CD8-positive, alpha-beta memory T cell (primary cell): Measurements from ENCODE around the gene OLFM4. TPM values are rescaled to one million over a fixed set of nuclear protein-coding genes. Genes with fewer than 3 reads are reported as not detected.

Source experiments
- CTCF ChIA-PET: fragments of 350-600 bp; sonication (Branson Sonifier 250); formaldehyde crosslinking; loops from one replicate; lab custom pipeline; 2021; ENCODE audit warnings: antibody characterized with exemption; lab: Charles Lee
- POLR2A ChIA-PET: fragments of 350-600 bp; sonication (Branson Sonifier 250); formaldehyde crosslinking; loops from one replicate; lab custom pipeline; 2021; ENCODE audit warnings: antibody characterized with exemption; lab: Charles Lee
- DNase-seq, 5 donors: peaks; one replicate each; pipeline versions ENCODE4 v3.0.0 to v3.0.0-alpha.2; 2020 to 2022; ENCODE audit warnings: mixed read lengths in 1 of 5
- H3K27ac ChIP-seq: one replicate; pipeline ENCODE4 v1.7.0; 2013; ENCODE audit warnings: low read depth, mild to moderate bottlenecking, low read length, moderate library complexity
- H3K27me3 ChIP-seq: 2 replicates; pipeline ENCODE4 v1.7.0; 2013; ENCODE audit warnings: low read length, mild to moderate bottlenecking; ENCODE audit not compliant: insufficient read depth, poor library complexity, severe bottlenecking
- H3K36me3 ChIP-seq: 2 replicates; pipeline ENCODE4 v1.7.0; 2013; ENCODE audit warnings: mild to moderate bottlenecking, low read length, moderate library complexity; ENCODE audit not compliant: insufficient read depth
- H3K4me1 ChIP-seq: 2 replicates; pipeline ENCODE4 v1.7.0; 2013; ENCODE audit warnings: mild to moderate bottlenecking, low read length, moderate library complexity; ENCODE audit not compliant: insufficient read depth
- H3K4me3 ChIP-seq: 2 replicates; pipeline ENCODE4 v1.7.0; 2013; ENCODE audit warnings: mild to moderate bottlenecking, low read length
- H3K9me3 ChIP-seq: 2 replicates; pipeline ENCODE4 v1.7.0; 2013; ENCODE audit warnings: mild to moderate bottlenecking, low read length
- H3K27ac Mint-ChIP-seq, 8 donors: one replicate each; pipeline ENCODE4 v1.8.0; 2020 to 2021; ENCODE audit warnings: mixed read lengths in 8 of 8, mild to moderate bottlenecking in 6 of 8, inconsistent platforms in 3 of 8, moderate library complexity in 3 of 8
- H3K27me3 Mint-ChIP-seq, 2 donors: one replicate each; pipeline ENCODE4 v1.8.0; 2020 to 2021; ENCODE audit warnings: mixed read lengths in 2 of 2, mild to moderate bottlenecking in 1 of 2, moderate library complexity in 1 of 2
- H3K36me3 Mint-ChIP-seq, 3 donors: one replicate each; pipeline ENCODE4 v1.8.0; 2020 to 2021; ENCODE audit warnings: mixed read lengths in 3 of 3, inconsistent platforms in 1 of 3, mild to moderate bottlenecking in 1 of 3
- H3K4me1 Mint-ChIP-seq, 3 donors: one replicate each; pipeline ENCODE4 v1.8.0; 2020 to 2021; ENCODE audit warnings: mixed read lengths in 3 of 3, inconsistent platforms in 1 of 3, mild to moderate bottlenecking in 1 of 3
- H3K4me3 Mint-ChIP-seq, 7 donors: one replicate each; pipeline ENCODE4 v1.8.0; 2020 to 2021; ENCODE audit warnings: mixed read lengths in 7 of 7, mild to moderate bottlenecking in 6 of 7, moderate library complexity in 4 of 7, inconsistent platforms in 2 of 7
- H3K9me3 Mint-ChIP-seq, 5 donors: one replicate each; pipeline ENCODE4 v1.8.0; 2020 to 2022; ENCODE audit warnings: mixed read lengths in 5 of 5, mild to moderate bottlenecking in 3 of 5, moderate library complexity in 2 of 5, inconsistent platforms in 1 of 5
- polyA plus RNA-seq: library from polyadenylated mRNA; unstranded; fragments of 300-500 nt; fragmentation: Illumina TruSeq; gene quantifications from one replicate; pipeline ENCODE4 v1.2.3, GENCODE V29; 2021
- total RNA-seq, 2 experiments: library from RNA; stranded (reverse); gene quantifications; one replicate each; pipeline ENCODE4 v1.2.3, GENCODE V29; 2021

Gene OLFM4
- total and polyA plus RNA-seq, 3 experiments from 2014 or later, result not detected

DNA sequence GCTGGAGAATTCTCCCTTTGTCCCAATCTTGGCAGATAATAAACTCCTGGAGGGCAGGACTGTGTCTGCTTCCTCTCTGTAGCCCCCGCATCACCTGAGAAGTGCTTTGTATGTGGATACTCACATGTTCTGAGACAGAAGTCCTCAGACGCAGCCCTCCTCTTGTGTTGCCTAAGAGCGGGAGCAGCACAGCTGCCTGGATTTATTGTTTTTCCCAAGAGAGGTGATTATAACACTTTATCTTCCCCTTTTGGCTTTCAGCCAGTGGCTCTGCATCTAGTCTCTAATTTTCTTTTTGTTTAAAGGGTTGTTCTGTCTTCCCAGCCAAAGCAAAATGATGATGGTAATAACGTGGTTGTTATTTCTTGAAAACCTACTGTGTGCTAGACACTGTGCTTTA, 36.1 kb downstream of the OLFM4 start:
- peaks cover 0 to 5% of the 10 kb centered on the region in 2 donors for H3K27me3 Mint-ChIP-seq
- no peaks in the 10 kb centered on the region for H3K4me1 ChIP-seq
- no peaks in the 10 kb centered on the region for H3K27me3 ChIP-seq
- no peaks in the 10 kb centered on the region for H3K9me3 Mint-ChIP-seq
- no peak overlapping the region for H3K27ac Mint-ChIP-seq
- POLR2A ChIA-PET, result no interaction called here
- H3K36me3 ChIP-seq, result no peaks in the 10 kb centered on the region
- H3K4me3 Mint-ChIP-seq, result no peak overlapping the region
- H3K4me3 ChIP-seq, result no peak overlapping the region
- no peak for DNase-seq
- H3K4me1 Mint-ChIP-seq, result no peaks in the 10 kb centered on the region
- CTCF ChIA-PET, result no interaction called here
- H3K9me3 ChIP-seq, result no peaks in the 10 kb centered on the region
- H3K36me3 Mint-ChIP-seq, result no peaks in the 10 kb centered on the region
- H3K27ac ChIP-seq, result no peak overlapping the region

DNA sequence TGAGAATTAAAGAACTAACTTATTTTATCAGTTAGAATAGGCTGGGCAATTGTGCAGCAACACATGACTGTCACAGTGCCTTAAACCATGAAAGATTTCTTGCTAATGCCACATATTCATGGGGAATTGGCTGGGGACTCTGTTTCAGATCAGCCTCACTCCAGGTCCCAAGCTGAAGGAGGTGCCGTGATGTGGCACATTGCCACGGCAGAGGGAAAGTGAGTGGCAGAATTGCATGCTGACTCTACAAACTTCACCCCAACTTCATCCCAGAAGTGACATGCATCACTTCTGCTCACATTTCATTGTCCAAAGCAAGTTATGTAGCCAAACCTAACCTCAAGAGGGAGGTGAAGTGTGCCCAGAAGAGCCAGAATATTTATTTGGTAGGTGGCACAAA, 37.8 kb downstream of the OLFM4 start:
- POLR2A ChIA-PET, result no interaction called here
- no peak for DNase-seq
- H3K9me3 ChIP-seq, result no peaks in the 10 kb centered on the region
- H3K27me3 ChIP-seq, result no peaks in the 10 kb centered on the region
- CTCF ChIA-PET, result no interaction called here
- H3K4me1 Mint-ChIP-seq, result no peaks in the 10 kb centered on the region
- H3K36me3 Mint-ChIP-seq, result no peaks in the 10 kb centered on the region
- no peaks in the 10 kb centered on the region for H3K4me1 ChIP-seq
- peaks cover 0 to 2% (median 0%) of the 10 kb centered on the region in 5 donors for H3K9me3 Mint-ChIP-seq
- H3K36me3 ChIP-seq, result no peaks in the 10 kb centered on the region
- H3K27me3 Mint-ChIP-seq, result peaks cover 0 to 3% of the 10 kb centered on the region in 2 donors
- no peak overlapping the region for H3K27ac ChIP-seq
- no peak overlapping the region for H3K4me3 Mint-ChIP-seq
- H3K27ac Mint-ChIP-seq, result no peak overlapping the region
- H3K4me3 ChIP-seq, result no peak overlapping the region

DNA sequence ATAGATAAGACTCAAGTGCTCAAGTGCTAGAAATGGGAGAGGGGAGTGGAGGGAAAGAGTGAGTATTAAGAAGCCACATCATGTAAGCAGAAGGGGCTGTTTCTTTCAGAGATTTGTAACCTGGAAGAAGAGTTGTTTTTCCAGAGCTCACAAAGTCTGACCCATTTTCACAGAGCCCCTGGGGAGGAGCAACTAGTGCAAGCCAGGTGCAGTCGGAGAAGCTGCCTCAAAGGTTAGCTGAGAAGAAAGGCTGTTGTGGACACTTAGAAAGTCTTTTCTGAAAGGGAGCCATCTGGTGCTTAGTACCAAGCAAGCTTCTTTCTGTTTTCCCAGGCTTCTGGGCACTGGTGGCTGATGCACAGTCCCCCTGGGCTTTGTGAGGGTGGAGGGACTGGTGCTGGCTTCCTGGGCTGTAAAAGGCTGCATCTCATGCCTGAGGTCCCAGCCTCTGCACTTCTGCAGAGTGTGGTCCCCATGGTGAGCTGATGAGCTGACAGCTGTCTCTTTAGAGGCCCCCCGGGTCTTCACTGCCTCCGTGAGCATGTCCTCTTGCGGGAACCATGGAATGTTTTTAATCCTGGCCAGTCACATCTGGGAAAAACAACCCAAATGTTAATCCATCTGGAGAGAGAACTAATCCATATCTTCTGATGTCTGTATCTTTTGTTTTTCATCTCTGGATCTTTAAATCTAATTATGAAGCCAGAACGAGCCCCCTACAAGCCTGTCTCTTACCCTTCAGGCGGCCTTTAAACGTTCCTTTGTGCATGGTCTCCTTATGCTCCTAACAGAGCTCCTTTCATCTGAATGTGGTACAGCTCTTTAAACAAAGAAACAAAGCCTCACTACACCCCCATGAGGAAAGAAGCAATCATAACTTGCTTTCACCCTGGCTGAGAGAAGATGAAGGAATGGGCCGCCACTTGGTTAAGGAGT, 40.2 kb downstream of the OLFM4 start:
- no peaks in the 10 kb centered on the region for H3K4me1 ChIP-seq
- H3K27me3 Mint-ChIP-seq, result peaks cover 0 to 3% of the 10 kb centered on the region in 2 donors
- CTCF ChIA-PET, result no interaction called here
- no peaks in the 10 kb centered on the region for H3K36me3 Mint-ChIP-seq
- no peak overlapping the region for H3K4me3 Mint-ChIP-seq
- POLR2A ChIA-PET, result no interaction called here
- H3K4me1 Mint-ChIP-seq, result no peaks in the 10 kb centered on the region
- DNase-seq, result no peak
- no peaks in the 10 kb centered on the region for H3K36me3 ChIP-seq
- H3K27ac Mint-ChIP-seq, result no peak overlapping the region
- no peak overlapping the region for H3K27ac ChIP-seq
- peaks cover 0 to 2% (median 0%) of the 10 kb centered on the region in 5 donors for H3K9me3 Mint-ChIP-seq
- no peak overlapping the region for H3K4me3 ChIP-seq
- no peaks in the 10 kb centered on the region for H3K27me3 ChIP-seq
- no peaks in the 10 kb centered on the region for H3K9me3 ChIP-seq

DNA sequence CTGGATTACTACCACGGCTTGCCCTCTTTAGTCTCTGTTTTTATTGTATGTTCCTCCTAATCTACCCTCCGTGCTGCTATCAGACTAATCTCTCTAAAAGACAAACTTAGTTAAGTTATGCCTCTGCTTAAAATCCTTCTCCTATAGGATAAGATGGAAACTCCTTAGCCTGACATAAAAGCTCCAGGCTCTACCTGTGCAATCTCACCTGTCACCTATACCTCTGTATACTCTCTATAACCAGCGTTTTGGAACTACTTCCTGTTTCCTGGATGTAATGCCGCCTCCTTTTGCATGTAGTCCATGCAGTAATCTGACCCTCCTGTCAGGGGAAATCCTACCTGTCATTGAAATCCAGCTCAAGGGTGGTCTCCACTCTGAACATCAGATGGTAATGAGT, 41.2 kb downstream of the OLFM4 start:
- Histone ChIP-seq H3K36me3 (no peaks in the 10 kb centered on the region), H3K9me3 (no peaks in the 10 kb centered on the region), H3K27ac (no peak overlapping the region), H3K4me3 (no peak overlapping the region), H3K27me3 (no peaks in the 10 kb centered on the region), H3K4me1 (no peaks in the 10 kb centered on the region)
- peaks cover 0 to 2% (median 0%) of the 10 kb centered on the region in 5 donors for H3K9me3 Mint-ChIP-seq
- POLR2A ChIA-PET, result no interaction called here
- H3K27ac Mint-ChIP-seq, result no peak overlapping the region
- H3K27me3 Mint-ChIP-seq, result peaks cover 0 to 5% of the 10 kb centered on the region in 2 donors
- CTCF ChIA-PET, result no interaction called here
- no peak for DNase-seq
- no peak overlapping the region for H3K4me3 Mint-ChIP-seq
- H3K36me3 Mint-ChIP-seq, result no peaks in the 10 kb centered on the region
- H3K4me1 Mint-ChIP-seq, result no peaks in the 10 kb centered on the region

DNA sequence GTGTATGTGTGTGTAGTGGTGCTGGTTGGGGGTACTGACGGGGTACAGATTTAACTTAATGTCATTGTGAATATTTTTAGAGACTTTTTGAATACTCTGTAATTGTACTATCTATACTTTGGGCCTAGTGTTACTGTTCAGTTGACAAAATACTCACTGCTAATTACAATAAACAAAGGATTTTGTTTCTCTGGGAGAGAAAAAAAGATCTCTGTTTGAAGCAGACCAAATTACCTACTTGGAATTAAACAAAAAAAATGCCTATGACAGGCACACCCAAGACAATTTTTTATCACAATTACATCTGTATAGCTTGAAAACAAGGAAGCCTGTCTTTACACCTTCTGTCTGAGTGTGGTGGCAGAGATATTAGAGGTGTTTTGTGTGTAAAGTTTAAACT, 45.1 kb downstream of the OLFM4 start:
- ChIA-PET CTCF (no interaction called here), POLR2A (no interaction called here)
- H3K9me3 Mint-ChIP-seq, result peaks cover 0 to 6% (median 0%) of the 10 kb centered on the region in 5 donors
- no peak overlapping the region for H3K27ac Mint-ChIP-seq
- H3K4me1 ChIP-seq, result no peaks in the 10 kb centered on the region
- H3K27me3 ChIP-seq, result no peaks in the 10 kb centered on the region
- H3K36me3 ChIP-seq, result no peaks in the 10 kb centered on the region
- H3K4me3 Mint-ChIP-seq, result no peak overlapping the region
- no peaks in the 10 kb centered on the region for H3K9me3 ChIP-seq
- no peaks in the 10 kb centered on the region for H3K4me1 Mint-ChIP-seq
- peaks cover 0 to 5% of the 10 kb centered on the region in 2 donors for H3K27me3 Mint-ChIP-seq
- no peak overlapping the region for H3K27ac ChIP-seq
- DNase-seq, result no peak
- no peak overlapping the region for H3K4me3 ChIP-seq
- H3K36me3 Mint-ChIP-seq, result no peaks in the 10 kb centered on the region

DNA sequence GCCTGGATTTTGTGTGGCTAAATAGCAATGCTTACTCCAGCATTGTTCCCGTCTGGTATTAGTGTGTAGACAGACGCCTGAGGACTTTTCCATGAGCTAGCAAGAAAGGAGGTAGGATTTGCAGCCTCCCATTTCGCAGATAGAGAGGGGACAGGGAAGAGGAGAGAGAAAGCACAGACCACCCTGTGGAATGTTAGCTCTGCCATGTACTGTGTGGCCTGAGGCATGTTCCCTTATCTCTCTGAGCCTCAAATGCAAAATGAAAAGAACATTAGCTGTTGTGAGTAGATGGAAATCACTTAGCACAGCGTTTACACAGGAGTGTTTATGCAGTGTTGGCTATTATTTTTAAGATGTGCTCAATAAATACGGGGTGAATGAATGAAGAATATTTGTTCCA, 45.5 kb downstream of the OLFM4 start:
- Mint-ChIP-seq H3K4me3 (no peak overlapping the region), H3K27ac (no peak overlapping the region), H3K36me3 (no peaks in the 10 kb centered on the region), H3K4me1 (no peaks in the 10 kb centered on the region), H3K27me3 (peaks cover 0 to 5% of the 10 kb centered on the region in 2 donors), H3K9me3 (peaks cover 0 to 6% (median 0%) of the 10 kb centered on the region in 5 donors)
- Histone ChIP-seq H3K4me1 (no peaks in the 10 kb centered on the region), H3K9me3 (no peaks in the 10 kb centered on the region), H3K4me3 (no peak overlapping the region), H3K36me3 (no peaks in the 10 kb centered on the region), H3K27me3 (no peaks in the 10 kb centered on the region), H3K27ac (no peak overlapping the region)
- DNase-seq, result no peak
- ChIA-PET CTCF (no interaction called here), POLR2A (no interaction called here)

DNA sequence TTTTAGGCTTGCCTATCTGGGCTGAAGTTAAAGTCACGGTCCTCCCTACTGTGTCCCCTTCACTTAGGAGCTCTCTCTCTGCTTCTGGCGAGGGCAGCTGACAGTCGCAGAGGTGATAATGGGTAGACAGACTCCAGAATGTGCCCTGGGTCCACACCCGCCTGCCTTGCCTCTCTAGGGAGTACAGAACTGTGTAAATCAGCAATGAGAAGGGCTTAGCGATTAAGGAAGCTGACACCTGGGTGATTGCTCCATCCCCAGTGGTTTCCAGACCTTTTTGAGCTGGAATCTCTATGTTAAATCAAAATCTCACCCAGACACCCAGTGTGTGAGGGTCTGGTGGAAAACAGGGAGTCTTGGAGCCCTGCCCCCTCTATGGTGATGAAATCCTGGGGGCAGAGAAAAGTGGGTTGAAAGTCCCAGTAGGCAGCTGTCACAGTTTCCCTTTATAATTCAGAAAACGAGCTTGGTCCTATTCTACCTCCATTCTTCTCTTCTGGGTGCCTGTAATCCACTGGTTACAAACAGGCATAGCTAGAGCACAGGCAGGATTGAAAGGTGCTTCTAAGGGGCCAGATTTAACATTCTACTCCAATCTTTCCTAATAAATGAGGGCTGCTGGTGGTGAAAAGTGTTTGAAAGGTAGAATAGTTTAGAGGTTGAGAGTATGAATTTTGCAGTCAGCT, 46.9 kb downstream of the OLFM4 start:
- H3K4me1 Mint-ChIP-seq, result no peaks in the 10 kb centered on the region
- POLR2A ChIA-PET, result no interaction called here
- Histone ChIP-seq H3K27ac (no peak overlapping the region), H3K9me3 (no peaks in the 10 kb centered on the region), H3K27me3 (no peaks in the 10 kb centered on the region), H3K36me3 (no peaks in the 10 kb centered on the region), H3K4me1 (no peaks in the 10 kb centered on the region), H3K4me3 (no peak overlapping the region)
- no peak overlapping the region for H3K4me3 Mint-ChIP-seq
- DNase-seq, result no peak
- no peak overlapping the region for H3K27ac Mint-ChIP-seq
- CTCF ChIA-PET, result no interaction called here
- peaks cover 0 to 6% (median 0%) of the 10 kb centered on the region in 5 donors for H3K9me3 Mint-ChIP-seq
- H3K36me3 Mint-ChIP-seq, result no peaks in the 10 kb centered on the region
- H3K27me3 Mint-ChIP-seq, result peaks cover 0 to 2% of the 10 kb centered on the region in 2 donors

DNA sequence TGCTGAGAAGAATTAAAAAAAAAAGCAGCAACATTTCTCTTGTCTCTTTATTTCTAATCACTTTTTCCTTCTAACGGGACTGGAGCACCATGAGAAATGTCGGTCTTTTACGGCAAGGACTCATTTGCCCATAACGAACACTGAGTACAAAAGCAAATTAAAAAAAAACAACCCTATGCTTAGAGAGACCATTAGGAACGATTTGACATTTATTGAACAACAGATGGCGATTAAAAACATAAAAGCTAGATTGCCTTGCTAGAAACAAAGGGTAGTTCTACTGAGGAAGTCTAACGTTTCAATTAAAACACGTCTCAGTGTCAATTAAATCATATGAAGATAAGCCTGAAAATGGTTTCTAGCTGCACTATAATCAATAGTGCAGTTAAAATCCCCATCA, 51.1 kb downstream of the OLFM4 start:
- peaks cover 0 to 4% (median 0%) of the 10 kb centered on the region in 5 donors for H3K9me3 Mint-ChIP-seq
- Histone ChIP-seq H3K4me3 (no peak overlapping the region), H3K27ac (no peak overlapping the region), H3K36me3 (no peaks in the 10 kb centered on the region), H3K9me3 (no peaks in the 10 kb centered on the region), H3K27me3 (no peaks in the 10 kb centered on the region), H3K4me1 (no peaks in the 10 kb centered on the region)
- CTCF ChIA-PET, result no interaction called here
- H3K4me3 Mint-ChIP-seq, result no peak overlapping the region
- H3K4me1 Mint-ChIP-seq, result no peaks in the 10 kb centered on the region
- no peak for DNase-seq
- POLR2A ChIA-PET, result no interaction called here
- H3K27me3 Mint-ChIP-seq, result peaks cover 0 to 2% of the 10 kb centered on the region in 2 donors
- H3K27ac Mint-ChIP-seq, result no peak overlapping the region
- no peaks in the 10 kb centered on the region for H3K36me3 Mint-ChIP-seq
